Mesenchymal stem cell (in vitro differentiated cells and primary cell): ENCODE results near the gene NBEAL1.

Source experiments
- DNase-seq: peaks from one replicate; pipeline ENCODE4 v3.0.0-alpha.2; 2013
- H2AFZ ChIP-seq: one replicate; pipeline ENCODE4 v1.6.1; 2013; ENCODE audit warnings: low read depth, mild to moderate bottlenecking, control low read depth, inconsistent platforms, low read length, moderate library complexity
- H2AK5ac ChIP-seq: 2 replicates; pipeline ENCODE4 v1.6.1; 2013; ENCODE audit warnings: low read length, moderate library complexity, mild to moderate bottlenecking, inconsistent platforms; ENCODE audit not compliant: severe bottlenecking
- H2BK120ac ChIP-seq: one replicate; pipeline ENCODE4 v1.6.1; 2013; ENCODE audit warnings: low read depth, mild to moderate bottlenecking, inconsistent platforms, low read length, moderate library complexity
- H2BK12ac ChIP-seq, 2 experiments: one replicate each; pipeline ENCODE4 v1.6.1; 2013; ENCODE audit warnings: inconsistent platforms in 2 of 2, low read length in 2 of 2, mild to moderate bottlenecking in 2 of 2, moderate library complexity in 2 of 2, control low read depth in 1 of 2
- H2BK15ac ChIP-seq: one replicate; pipeline ENCODE4 v1.6.1; 2013; ENCODE audit warnings: mild to moderate bottlenecking, low read depth, inconsistent platforms; ENCODE audit not compliant: poor library complexity, severe bottlenecking
- H2BK5ac ChIP-seq: 2 replicates; pipeline ENCODE4 v1.6.1; 2013; ENCODE audit warnings: low read depth, mild to moderate bottlenecking, low read length, control low read depth, inconsistent platforms; ENCODE audit not compliant: poor library complexity, severe bottlenecking
- H3K14ac ChIP-seq, 2 experiments: one replicate each; pipeline ENCODE4 v1.6.1; 2013; ENCODE audit warnings: inconsistent platforms in 2 of 2, low read length in 2 of 2, control low read depth in 1 of 2, mild to moderate bottlenecking in 1 of 2, moderate library complexity in 1 of 2
- H3K18ac ChIP-seq, 2 experiments: one replicate each; pipeline ENCODE4 v1.6.1; 2013; ENCODE audit warnings: inconsistent platforms in 2 of 2, low read length in 2 of 2, control low read depth in 1 of 2, low read depth in 1 of 2, mild to moderate bottlenecking in 1 of 2
- H3K23ac ChIP-seq, 2 experiments: one replicate each; pipeline ENCODE4 v1.6.1; 2013; ENCODE audit warnings: inconsistent platforms in 2 of 2, low read length in 2 of 2, mild to moderate bottlenecking in 2 of 2, moderate library complexity in 2 of 2, control low read depth in 1 of 2
- H3K27ac ChIP-seq: 2 replicates; pipeline ENCODE4 v1.5.1; 2013; ENCODE audit warnings: mild to moderate bottlenecking, moderate library complexity, low read length, control low read depth, inconsistent platforms; ENCODE audit not compliant: poor library complexity, severe bottlenecking
- H3K27me3 ChIP-seq, 2 experiments: 2 replicates each; pipeline versions ENCODE4 v1.6.1 to v1.7.0; 2013; ENCODE audit warnings: low read length in 2 of 2, mild to moderate bottlenecking in 2 of 2, moderate library complexity in 2 of 2, control low read depth in 1 of 2, inconsistent platforms in 1 of 2; ENCODE audit not compliant: control insufficient read depth in 1 of 2, insufficient read depth in 1 of 2
- H3K36me3 ChIP-seq, 2 experiments: 2 replicates each; pipeline versions ENCODE4 v1.6.1 to v1.7.0; 2013; ENCODE audit warnings: low read length in 2 of 2, control low read depth in 1 of 2, inconsistent platforms in 1 of 2, low read depth in 1 of 2, mild to moderate bottlenecking in 1 of 2; ENCODE audit not compliant: insufficient read depth in 2 of 2, control insufficient read depth in 1 of 2
- H3K4ac ChIP-seq, 2 experiments: one replicate each; pipeline ENCODE4 v1.6.1; 2013; ENCODE audit warnings: inconsistent platforms in 2 of 2, low read length in 2 of 2, mild to moderate bottlenecking in 2 of 2, moderate library complexity in 2 of 2, control low read depth in 1 of 2, low read depth in 1 of 2
- H3K4me1 ChIP-seq: 2 replicates; pipeline ENCODE4 v1.6.1; 2013; ENCODE audit warnings: low read depth, low read length, control low read depth; ENCODE audit not compliant: control insufficient read depth, insufficient read depth
- H3K4me2 ChIP-seq: 2 replicates; pipeline ENCODE4 v1.6.1; 2013; ENCODE audit warnings: low read length, mild to moderate bottlenecking, inconsistent platforms; ENCODE audit not compliant: poor library complexity, severe bottlenecking
- H3K4me3 ChIP-seq, 2 experiments: 2 replicates each; pipeline versions ENCODE4 v1.5.1 to v1.7.0; 2013; ENCODE audit warnings: low read length in 2 of 2, mild to moderate bottlenecking in 2 of 2, control low read depth in 1 of 2, low read depth in 1 of 2; ENCODE audit not compliant: insufficient read depth in 1 of 2
- H3K79me1 ChIP-seq: replicated peaks from 2 replicates; pipeline ENCODE4 v1.6.1; 2013; ENCODE audit warnings: mild to moderate bottlenecking, control low read depth, low read length, inconsistent platforms; ENCODE audit not compliant: poor library complexity, severe bottlenecking
- H3K9ac ChIP-seq: 2 replicates; pipeline ENCODE4 v1.7.0; 2013; ENCODE audit warnings: mild to moderate bottlenecking, low read length, moderate library complexity
- H3K9me3 ChIP-seq: 2 replicates; pipeline ENCODE4 v1.7.0; 2013; ENCODE audit warnings: mild to moderate bottlenecking, low read length; ENCODE audit not compliant: control insufficient read depth
- H4K8ac ChIP-seq: one replicate; pipeline ENCODE4 v1.6.1; 2013; ENCODE audit warnings: inconsistent platforms, mild to moderate bottlenecking, low read length, moderate library complexity
- H4K91ac ChIP-seq: one replicate; pipeline ENCODE4 v1.6.1; 2013; ENCODE audit warnings: mild to moderate bottlenecking, low read length, inconsistent platforms
- WGBS: methylation state at CpG from one replicate; pipeline ENCODE4 v1.1.7; 2013; ENCODE audit warnings: mixed read lengths; 5-methylcytosine and 5-hydroxymethylcytosine counted together

NBEAL1 gene

DNA sequence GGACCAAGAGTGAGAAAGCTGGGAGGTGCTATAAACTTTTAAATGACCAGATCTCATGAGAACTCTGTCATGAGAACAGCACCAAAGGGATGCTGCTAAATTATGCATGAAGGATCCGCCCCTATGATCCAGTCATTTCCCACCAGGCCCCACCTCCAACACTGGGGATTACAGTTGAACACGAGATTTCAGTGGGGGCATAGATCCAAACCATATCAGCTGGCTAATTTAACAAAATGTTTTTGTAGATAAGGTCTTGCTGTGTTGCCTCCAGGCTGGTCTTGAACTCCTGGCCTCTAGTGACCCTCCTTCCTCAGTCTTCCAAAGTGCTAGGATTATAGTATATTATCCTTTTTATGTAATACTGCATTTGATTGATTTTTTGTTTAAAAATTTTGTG lies 56.0 kb downstream of the NBEAL1 start:
- Histone ChIP-seq H3K23ac (no peak overlapping the region), H4K91ac (no peak overlapping the region), H2AFZ (no peak overlapping the region), H4K8ac (no peak overlapping the region), H3K79me1 (peaks cover 25% of the 10 kb centered on the region), H3K4me3 (no peak overlapping the region), H3K4me1 (no peaks in the 10 kb centered on the region), H2BK12ac (no peak overlapping the region), H3K27ac (no peak overlapping the region), H3K4me2 (no peak overlapping the region), H3K36me3 (peaks cover 20 to 64% of the 10 kb centered on the region in 2 experiments), H3K9me3 (peaks cover 16% of the 10 kb centered on the region), H3K9ac (no peak overlapping the region), H2BK5ac (no peak overlapping the region), H3K14ac (no peak overlapping the region), H3K18ac (no peak overlapping the region), H2BK120ac (no peak overlapping the region), H2BK15ac (no peak overlapping the region), H2AK5ac (no peak overlapping the region), H3K27me3 (no peaks in the 10 kb centered on the region), H3K4ac (no peak overlapping the region)
- WGBS = 64% methylated on average over 2 of the region's 2 CpGs
- peak; percentile 34 for DNase-seq

DNA sequence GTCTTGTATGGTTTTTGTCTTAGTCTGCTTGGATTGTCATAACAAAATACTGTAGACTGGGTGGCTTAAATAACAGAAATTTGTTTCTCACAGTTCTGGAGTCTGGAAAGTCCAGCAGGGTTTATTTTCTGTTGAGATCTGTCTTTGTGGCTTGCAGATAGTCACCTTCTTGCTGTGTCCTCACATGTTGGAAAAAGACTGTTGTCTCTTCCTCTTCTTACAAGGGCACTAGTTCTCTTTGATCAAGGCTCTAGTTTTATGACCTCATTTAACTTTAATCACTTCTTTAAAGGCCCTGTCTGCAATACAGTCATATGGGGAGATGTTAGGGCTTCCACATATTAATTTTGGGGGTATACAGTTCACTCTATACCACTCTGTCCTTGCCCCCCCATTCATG lies 56.5 kb downstream of the NBEAL1 start:
- H2BK5ac ChIP-seq = no peak overlapping the region
- H3K79me1 ChIP-seq = peaks cover 27% of the 10 kb centered on the region
- peaks cover under 1% of the 10 kb centered on the region for H3K4me1 ChIP-seq
- H3K4me2 ChIP-seq = no peak overlapping the region
- H3K36me3 ChIP-seq = peaks cover 22 to 67% of the 10 kb centered on the region in 2 experiments
- H2AFZ ChIP-seq = no peak overlapping the region
- H3K23ac ChIP-seq = no peak overlapping the region
- no peak overlapping the region for H3K18ac ChIP-seq
- no peak overlapping the region for H2BK120ac ChIP-seq
- no peak overlapping the region for H2BK15ac ChIP-seq
- no peak overlapping the region for H3K4ac ChIP-seq
- H4K91ac ChIP-seq = no peak overlapping the region
- H3K14ac ChIP-seq = no peak overlapping the region
- H3K27me3 ChIP-seq = no peaks in the 10 kb centered on the region
- H3K27ac ChIP-seq = no peak overlapping the region
- no peak overlapping the region for H3K9ac ChIP-seq
- no peak for DNase-seq
- peaks cover 16% of the 10 kb centered on the region for H3K9me3 ChIP-seq
- H2AK5ac ChIP-seq = no peak overlapping the region
- no peak overlapping the region for H3K4me3 ChIP-seq
- no peak overlapping the region for H2BK12ac ChIP-seq
- H4K8ac ChIP-seq = no peak overlapping the region

DNA sequence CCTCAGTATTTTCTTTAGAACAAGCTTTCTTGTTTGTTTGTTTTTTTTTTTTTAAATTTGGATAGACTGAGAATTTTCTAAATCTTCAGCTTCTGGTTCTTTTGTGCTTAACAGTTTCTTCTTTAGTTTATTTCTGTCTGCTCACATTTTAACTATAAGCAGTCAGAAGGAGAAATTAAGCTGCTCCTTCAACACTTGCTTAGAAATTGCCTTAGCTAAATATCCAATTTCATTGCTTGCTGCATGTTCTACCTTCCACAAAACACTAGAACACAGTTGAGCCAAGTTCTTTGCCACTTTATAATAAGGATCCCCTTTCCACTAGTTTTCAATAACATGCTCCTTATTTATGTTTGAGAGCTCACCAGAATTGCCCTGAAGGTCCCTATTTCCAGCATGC lies 57.7 kb downstream of the NBEAL1 start:
- no peak overlapping the region for H3K4me3 ChIP-seq
- H4K91ac ChIP-seq = no peak overlapping the region
- no peak overlapping the region for H3K9ac ChIP-seq
- H3K27me3 ChIP-seq = no peaks in the 10 kb centered on the region
- no peak overlapping the region for H3K14ac ChIP-seq
- H2AK5ac ChIP-seq = no peak overlapping the region
- no peak overlapping the region for H3K4ac ChIP-seq
- H3K23ac ChIP-seq = no peak overlapping the region
- no peak overlapping the region for H2BK12ac ChIP-seq
- H3K79me1 ChIP-seq = peaks cover 28% of the 10 kb centered on the region
- H2BK5ac ChIP-seq = no peak overlapping the region
- H2AFZ ChIP-seq = no peak overlapping the region
- no peak for DNase-seq
- no peak overlapping the region for H3K27ac ChIP-seq
- no peak overlapping the region for H2BK120ac ChIP-seq
- no peak overlapping the region for H3K4me2 ChIP-seq
- no peak overlapping the region for H2BK15ac ChIP-seq
- H3K36me3 ChIP-seq = peaks cover 17 to 65% of the 10 kb centered on the region in 2 experiments
- no peak overlapping the region for H3K18ac ChIP-seq
- peaks cover 1% of the 10 kb centered on the region for H3K4me1 ChIP-seq
- H3K9me3 ChIP-seq = peaks cover 16% of the 10 kb centered on the region
- no peak overlapping the region for H4K8ac ChIP-seq

DNA sequence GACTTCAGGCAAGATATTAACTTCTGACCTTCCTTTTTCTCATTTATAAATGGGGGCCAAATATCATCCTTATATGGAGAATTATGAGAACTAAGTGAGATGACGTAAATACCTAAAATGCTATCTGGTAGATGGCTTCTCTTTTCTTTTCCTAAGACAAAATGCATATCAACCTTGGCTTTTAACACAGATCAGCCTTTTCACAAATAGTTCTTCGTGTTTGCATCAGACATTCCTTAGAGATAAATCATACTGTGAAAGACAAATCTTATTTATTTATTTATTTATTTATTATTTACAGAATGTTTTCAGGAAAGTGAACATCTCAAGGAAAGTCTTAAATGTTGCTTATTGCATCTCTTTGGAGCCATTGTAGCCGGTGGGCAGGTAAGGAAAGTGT lies 62.8 kb downstream of the NBEAL1 start:
- WGBS = 39% methylated on average over 2 of the region's 3 CpGs
- H3K79me1 ChIP-seq = peaks cover 18% of the 10 kb centered on the region

More for the DNA sequence above, 62.8 kb downstream of the NBEAL1 start:
- Histone ChIP-seq H4K8ac (no peak overlapping the region), H3K4ac (no peak overlapping the region), H3K36me3 (peaks cover 12 to 54% of the 10 kb centered on the region in 2 experiments), H3K4me2 (no peak overlapping the region), H3K4me3 (no peak overlapping the region), H2BK15ac (no peak overlapping the region), H2BK12ac (no peak overlapping the region), H2BK5ac (no peak overlapping the region), H3K4me1 (peaks cover 3% of the 10 kb centered on the region), H3K14ac (no peak overlapping the region), H2AFZ (no peak overlapping the region), H3K27me3 (no peaks in the 10 kb centered on the region), H3K9ac (no peak overlapping the region), H3K27ac (no peak overlapping the region), H4K91ac (no peak overlapping the region), H3K9me3 (peaks cover 6% of the 10 kb centered on the region), H3K23ac (no peak overlapping the region), H2AK5ac (no peak overlapping the region), H2BK120ac (no peak overlapping the region), H3K18ac (no peak overlapping the region)
- peak; percentile 32 for DNase-seq
